GM18868 (cell line): ENCODE data around the gene TUBB4B.

Source experiments
- ATAC-seq: cut with Tn5 transposase; IDR thresholded peaks from one replicate; pipeline ENCODE4 v1.9.1; 2021; ENCODE audit warnings: mild to moderate bottlenecking, moderate library complexity; ENCODE audit not compliant: unreplicated experiment

TUBB4B gene

DNA sequence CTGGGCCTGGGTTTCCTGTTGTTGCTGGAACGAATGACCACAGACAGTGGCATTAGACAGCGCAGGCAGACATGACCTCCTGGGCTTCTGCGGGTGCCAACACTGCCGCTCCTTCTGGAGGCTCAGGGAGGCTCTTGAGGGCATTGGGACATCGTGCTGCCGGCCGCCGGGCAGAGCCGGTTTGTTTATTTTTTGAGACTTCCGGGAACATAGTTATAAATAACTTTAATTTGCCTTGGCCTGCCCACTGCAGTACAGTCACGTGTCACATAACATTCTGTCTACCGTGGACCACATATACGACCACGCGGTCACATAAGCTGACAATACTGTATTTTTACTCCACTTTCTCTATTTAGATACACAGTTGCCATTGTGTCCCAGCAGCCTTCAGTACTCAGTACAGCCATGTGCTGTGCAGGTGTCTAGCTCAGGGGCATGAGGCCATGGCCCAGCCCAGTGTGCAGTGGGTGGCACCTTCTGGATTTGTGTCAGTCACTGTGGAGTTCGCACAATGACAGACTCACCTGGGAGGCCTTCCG is 28.2 kb downstream of the TUBB4B start:
- ATAC-seq, result no peak

DNA sequence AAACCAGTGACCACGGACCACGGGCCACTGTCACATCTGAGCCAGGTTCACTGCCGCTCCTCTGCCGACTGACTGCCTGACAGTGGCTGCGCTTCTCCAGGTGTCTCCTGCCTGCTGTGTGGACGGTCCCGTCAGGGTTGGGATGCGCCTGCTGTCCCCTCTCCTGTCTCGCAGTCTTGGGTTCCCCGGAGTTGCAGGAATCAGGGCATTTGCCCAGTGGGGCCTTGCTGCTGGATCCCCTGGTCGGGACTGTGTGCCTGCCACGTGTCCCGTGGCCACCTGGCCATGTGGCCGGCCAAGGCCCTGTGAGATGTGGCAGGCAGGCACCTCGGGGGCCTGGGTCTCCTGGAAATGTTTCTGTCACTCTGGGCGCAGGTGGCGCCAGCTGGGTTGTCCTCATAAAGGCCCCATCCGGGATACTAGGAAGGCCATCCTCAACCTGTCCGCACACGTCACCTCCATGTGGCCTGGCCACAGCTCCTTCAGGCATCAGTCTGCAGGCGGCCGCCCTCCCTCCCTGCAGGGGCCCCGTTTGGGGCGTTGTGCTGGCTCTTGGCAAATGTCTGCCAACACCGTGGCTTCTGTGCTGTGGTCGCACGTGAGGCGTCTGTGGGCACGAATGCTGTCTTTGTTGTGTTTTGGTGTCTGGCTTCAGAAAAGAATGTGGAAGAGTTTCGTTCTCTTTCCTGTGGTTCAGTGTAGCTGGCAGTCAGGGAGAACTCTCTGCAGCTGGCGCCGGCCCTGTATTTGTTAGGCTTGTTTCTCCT is 30.0 kb downstream of the TUBB4B start:
- ATAC-seq, result no peak

DNA sequence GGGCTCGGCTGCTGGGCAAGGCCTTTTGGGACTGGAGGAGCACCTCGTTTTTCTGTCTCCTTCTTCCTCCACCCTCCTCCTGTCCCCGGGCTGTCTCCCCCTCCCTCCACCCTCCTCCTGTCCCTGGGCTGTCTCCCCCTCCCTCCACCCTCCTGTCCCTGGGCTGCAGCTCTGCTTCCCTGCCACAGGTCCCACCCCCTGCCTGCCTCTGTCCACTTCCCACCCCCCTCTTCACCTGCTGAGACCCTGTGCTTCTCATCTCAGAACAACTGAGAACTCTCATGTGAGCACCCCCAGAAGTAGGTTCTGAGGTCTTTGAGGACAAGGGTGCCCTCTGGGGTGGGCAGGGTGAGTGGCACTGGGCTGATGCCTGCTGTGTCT is 30.6 kb downstream of the TUBB4B start:
- no peak for ATAC-seq

DNA sequence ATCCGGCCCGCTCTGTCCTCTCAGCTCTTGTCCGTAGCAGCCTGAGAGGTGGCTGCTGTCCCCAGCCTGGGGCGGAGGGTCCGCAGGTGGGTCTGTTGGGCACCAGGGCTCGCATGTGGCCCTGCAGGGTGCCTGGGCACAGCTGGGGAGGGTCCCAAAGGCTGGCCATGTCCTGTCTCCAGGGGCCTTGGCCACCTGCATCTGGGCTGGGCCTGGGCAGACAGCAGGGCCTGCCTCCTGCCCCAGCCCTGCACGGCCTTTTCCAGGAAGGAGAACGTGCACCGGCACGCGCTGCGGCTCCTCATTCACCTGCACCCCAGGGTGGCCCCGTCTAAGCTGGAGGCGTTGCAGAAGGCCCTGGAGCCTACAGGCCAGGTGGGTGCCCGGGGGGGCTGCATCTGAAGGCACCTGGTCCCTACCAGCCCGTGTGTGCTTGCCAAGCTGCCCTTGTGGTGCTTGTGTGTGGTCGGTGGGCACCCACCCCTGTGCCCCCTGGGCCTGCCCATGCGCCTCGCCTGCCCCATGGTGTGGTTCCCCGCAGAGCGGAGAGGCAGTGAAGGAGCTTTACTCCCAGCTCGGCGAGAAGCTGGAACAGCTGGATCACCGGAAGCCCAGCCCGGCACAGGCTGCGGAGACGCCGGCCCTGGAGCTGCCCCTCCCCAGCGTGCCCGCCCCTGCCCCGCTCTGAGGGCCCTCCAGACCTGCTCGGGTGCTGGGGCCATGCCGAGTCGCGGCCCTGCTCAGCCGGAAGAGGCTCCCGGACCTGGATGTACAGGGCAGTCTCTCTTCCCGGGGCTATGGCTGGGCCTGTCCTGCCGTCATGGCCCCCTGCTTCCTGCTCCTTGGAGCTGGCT is 31.4 kb downstream of the TUBB4B start:
- no peak for ATAC-seq

DNA sequence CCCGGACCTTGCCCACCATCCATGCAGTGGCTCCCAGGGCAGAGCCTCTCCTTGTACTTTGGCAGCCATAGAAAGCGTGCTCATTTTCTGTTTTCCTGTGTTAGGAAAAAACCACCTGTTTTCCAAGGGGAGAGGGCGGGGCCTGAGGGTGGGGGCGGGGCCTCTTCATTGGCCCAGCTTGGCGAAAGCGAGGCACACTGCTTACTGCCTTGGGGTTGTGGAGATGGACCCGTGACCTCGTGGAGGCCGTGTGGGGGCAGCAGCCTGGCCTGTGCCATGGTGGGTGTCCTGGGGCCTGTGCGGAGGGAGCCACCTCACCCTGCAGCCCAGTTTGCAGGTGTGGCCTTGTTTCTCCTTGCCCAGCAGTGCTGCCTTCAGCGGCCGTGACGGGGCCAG is 32.0 kb downstream of the TUBB4B start:
- no peak for ATAC-seq

DNA sequence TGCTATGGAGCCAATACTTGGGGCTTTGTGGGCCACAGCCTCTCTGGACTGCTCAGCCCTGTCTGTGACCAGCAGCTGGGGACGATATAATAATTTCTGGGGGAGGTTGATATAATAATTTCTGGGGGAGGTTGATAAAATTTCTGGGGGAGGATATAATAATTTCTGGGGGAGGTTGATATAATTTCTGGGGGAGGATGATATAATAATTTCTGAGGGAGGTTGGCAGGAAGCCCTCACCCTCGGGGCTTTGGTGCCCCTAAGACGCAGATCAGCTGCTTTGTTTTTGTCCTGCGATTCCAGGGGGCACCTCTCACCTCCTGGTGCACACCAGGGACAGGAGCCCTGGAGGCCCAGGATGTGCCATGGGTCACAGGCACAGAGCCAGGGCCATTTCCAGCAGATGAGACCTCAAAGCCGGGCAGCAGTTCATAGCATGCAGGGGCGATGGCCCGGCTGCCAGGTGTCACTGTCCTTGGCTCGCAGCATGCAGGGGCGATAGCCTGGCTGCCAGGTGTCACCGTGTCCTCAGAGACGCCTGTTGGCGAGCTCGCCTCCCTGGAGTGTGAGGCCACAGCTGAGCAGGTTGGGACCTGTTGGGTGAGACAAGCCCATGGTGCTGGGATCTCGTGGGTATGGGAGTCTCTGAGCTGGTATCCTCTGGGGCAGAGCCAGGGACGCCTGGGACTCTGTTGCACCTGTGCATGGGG is 32.7 kb downstream of the TUBB4B start:
- ATAC-seq, result no peak

DNA sequence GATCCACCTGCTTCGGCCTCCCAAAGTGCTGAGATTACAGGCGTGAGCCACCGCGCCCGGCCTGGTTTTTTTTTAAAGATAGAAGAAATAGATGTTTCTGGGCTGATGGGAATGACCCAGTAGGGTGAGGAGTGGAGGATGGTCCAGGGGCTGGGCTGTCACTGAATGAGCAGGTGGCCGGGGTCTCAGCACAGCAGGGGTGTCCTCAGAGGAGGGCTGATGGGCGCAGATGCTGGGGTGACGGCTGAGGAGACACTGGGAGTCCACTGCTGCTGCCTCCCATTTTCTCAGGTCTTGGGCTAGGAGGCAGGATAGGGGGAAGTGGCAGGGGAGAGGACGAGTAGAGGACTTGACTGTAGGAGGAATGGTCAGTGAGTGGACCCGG is 34.1 kb downstream of the TUBB4B start:
- ATAC-seq, result no peak

DNA sequence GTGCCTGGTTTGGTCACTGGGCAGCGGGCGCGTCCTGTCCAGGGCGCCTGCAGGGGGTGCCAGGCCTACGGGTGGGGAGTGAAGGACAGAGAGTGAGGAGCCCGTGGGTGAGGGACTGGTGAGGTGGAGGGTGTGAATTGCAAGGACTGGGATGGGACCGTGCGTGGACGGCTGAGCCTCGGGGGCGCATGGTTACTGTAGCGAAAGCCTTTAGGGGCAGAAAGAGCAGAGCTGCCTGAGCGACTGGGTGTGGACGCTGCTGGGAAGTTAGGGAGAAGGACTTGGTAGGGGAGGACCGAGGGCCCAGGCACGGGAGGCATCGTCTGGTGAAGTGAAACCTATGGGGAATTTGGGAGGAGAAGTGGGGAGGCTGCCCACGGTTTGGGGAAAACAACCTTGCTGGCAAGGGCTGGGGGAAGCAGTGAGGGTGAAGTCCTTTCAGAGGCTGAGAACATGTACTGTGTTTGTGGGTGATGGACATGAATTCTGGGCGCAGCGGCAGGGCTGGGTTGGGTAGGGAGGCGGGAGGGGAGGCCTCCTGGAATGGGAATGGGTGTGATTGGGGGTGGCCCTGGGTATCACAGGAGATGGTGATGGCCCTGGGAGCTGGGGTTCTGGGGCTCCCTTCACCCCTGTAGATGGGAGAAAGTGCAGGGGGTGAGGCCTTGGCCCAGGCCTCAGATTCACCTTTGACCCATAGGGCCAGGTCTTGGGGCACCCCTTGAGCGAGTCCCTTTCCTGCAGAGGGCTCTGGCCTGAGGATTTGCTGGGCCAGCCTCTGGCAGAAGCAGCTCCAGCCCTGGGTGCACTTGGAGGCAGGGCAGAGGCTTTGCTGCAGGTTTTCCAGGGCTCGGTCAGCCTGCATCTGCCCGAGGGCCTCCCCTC is 34.7 kb downstream of the TUBB4B start:
- no peak for ATAC-seq

DNA sequence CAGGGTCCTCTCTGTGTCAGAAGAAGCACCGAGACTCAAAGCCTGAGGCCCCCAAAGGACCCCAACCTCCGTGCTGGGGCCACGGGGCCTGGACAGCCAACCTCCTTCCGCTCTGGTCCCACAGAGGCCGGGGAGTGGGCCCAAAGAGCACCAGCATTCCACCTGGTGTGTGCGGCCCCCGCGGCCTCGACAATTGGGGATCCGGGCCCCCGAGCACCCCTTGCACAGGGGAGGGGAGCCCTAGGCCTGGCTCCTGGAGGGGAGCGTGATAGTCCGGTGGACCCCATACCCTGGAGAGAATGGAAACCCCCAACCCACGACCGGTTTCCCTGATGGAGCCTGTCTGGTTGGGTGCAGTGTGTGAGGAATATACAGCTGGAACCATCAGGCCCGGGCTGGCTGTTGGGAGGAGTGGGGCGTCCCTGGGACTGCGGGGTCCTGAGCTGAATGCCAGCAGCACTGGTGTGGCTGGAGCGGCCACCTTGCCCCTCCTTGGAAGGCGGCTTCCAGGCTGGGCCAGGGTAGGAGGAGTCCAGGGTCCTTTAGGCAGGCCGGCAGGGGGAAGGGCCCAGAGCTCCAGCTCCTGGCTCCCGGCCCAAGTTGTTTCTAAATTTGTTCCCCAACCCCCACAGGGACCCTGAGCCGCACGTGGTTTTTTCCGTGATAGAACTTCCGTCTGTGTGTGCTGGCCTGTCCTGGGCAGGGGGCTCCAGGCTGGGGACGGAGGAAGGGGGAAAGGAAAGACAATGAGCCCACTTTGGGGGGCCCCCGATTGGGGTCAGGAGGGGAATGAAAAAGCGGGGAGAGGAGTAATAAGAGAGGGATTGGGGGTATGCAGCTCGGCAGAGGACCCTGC is 35.6 kb downstream of the TUBB4B start:
- ATAC-seq, result no peak

DNA sequence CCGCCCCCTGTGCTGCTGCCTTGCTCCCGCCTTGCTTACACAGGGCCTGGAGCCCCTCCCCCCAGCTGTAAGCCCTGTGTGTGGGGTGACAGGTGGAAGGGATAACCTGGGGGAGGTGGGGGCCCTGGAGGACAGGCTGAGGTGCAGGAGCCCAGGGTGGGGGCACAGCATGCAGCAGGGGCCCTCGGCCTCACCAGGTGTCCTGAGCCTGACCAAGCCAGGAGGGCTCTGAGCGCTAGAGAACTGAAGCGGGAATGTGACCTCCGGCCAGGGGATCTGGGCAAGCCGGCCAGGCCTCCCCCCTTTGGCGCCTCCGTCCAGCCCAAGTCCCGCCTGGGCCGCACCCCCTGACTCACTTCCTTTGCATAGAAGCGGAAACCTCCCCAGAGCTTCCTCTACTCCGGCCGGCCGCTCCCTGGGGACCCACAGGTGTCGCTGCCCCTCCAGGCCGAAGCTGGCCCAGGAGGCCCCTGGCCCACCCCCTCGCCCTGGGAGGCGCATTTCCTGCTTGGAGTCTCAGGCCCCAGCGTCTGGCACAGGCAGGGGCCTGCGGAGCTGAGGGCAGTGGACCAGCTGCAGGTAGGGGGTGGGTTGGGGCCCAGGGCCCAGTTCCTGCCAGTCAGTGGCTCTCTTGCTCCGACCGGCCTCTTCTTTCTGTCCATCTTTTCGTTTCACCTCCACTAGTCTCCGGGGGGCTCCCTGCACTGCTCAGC is 36.4 kb downstream of the TUBB4B start, which contains the start of gene TOR4A:
TSS of gene TOR4A (plus strand) at position 398 of the 713 bp plus-strand sequence. CDS start 964 bp downstream, outside the sequence.
- ATAC-seq, result peak; percentile 70

DNA sequence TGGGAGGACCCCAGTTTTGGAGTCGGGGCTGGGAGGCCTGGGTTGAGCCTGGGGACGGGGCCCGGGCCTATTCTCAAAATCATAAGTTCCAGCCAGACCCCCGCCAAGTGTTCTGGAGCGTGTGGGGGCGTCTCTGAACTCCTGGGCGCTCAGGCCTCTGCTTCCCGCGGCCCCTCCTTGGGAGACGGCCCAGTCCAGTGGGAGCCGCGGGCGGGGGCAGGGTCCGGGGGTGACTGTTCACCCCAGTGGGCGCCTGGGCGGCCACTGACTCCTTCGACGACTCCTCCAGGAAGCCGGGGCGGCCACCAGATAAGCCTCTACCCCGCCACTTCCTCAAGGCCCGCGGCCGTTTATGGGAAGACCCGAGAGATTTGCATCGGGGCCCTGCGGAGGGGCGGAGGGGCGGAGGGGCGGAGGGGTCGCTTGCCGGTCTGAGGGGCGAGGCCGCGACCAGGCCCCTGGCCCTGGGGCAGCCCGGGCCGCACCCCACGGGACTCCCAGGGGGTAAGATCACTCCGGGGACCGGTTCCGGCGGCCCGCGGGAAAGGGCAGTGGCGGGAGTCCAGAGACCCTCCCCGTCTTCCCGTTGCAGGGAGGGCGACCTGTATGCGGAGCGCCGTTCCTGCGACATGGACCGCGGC is 37.1 kb downstream of the TUBB4B start:
- peak; percentile 8 for ATAC-seq

DNA sequence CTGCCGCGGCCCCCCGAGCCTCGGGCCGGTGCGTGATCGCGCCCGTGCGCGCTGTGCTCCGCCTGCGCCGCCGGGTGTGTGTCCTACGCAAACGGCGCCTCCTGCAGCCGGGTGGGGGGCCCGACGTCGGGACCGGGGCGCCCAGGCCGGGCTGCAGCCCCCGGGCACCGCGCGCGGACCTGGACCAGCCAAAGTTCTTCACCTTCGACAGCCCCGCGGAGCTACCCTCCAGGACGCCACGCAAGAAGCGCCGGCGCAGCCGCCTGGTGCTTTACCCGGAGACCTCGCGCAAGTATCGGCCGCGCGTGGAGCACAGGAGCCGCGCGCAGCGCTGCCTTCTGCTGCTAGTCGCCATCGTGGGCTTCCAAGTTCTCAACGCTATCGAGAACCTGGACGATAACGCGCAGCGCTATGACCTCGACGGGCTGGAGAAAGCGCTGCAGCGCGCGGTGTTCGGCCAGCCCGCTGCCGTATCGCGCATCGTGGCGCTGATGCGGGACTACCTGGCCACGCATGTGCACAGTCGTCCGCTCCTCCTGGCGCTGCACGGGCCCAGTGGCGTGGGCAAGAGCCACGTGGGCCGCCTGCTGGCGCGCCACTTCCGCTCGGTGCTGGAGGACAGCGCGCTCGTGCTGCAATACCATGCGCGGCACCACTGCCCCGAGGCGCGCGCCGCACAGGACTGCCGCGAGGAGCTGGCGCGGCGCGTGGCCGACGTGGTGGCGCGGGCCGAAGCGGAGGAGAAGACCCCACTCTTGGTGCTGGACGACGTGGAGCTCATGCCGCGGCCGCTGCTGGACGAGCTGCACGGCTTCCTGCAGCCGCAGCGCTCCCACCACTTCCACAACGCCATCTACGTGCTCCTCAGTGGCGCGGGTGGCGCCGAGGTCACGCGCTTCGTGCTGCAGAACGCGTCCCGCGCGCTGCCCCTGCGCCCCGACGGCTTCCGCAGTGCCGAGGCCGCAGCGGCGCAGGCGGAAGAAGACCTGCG is 37.9 kb downstream of the TUBB4B start:
- no peak for ATAC-seq

DNA sequence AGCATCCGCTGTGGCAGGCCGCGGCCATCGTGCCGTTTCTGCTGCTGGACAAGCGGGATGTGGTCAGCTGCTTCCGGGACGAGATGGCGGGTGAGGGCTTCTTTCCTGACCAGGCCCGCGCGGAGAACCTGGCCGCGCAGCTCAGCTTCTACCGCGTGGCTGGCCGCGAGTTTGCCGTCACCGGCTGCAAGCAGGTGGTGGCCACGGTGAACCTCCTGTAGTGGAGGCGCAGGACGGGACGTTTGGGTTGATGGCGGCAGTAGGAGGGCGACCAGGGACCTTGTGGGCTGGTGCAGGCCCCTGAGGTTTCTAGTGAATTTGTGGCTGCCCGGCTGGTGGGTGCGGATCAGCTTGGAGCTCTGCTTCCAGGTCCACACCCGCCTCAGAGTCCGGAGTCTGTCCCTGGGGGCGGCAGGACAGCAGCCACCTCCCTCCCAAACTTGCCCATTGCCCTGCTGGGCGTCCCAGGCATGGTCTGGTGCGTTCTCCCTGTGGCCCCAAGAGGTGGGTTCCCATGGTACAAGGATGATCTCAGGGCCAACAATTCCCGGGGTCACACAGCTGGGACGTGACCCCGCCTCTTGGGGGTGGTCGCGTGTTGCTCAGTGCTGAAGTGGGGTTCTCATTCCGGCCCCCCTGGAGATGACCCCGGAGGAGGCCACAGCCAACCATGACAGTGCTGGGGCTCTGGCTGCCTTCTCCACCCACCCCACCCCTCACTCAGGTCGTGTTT is 38.8 kb downstream of the TUBB4B start:
- ATAC-seq, result no peak

DNA sequence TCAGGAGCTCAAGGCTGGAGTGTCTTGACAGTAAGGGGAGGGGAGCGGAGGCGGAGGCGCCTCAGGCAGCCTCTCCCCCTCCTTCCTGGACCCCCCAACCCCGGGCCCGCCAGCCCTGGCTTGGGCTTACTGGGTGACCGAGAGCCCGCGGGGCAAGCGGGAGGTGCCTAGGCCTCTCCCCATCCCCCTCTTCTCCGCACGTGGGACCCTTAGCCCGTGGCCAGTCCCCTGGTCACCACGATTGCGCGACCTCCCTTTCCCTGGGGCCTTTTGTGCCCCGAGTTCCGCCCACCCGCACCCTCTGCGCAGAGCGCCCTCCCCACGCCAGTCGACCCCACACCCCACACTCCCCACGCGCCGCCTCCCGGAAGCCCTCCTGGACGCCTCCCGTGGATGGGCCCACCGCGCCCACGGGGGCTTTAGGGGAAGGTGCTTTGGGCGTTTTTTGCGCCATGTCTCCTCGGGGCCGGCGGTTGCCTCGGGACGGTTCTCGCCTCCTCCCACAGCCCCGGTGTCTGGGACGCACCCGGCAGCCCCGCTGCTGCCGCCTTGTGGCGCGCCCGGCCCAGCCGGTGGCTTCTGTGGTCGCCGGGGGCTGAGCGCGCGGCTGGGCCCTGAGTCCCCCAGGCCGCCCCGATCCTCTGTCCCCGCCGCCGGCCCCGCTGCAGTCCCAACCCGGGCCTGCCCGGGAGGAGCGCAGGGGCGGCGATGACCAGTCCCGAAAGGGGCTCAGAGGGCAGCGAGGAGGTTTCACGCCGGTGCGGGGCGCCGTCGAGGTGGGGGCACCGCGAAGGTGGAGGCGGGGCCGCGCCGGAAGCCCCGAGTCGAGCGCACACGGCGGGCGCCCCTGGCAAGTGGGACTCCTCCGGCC is 39.6 kb downstream of the TUBB4B start:
- no peak for ATAC-seq

DNA sequence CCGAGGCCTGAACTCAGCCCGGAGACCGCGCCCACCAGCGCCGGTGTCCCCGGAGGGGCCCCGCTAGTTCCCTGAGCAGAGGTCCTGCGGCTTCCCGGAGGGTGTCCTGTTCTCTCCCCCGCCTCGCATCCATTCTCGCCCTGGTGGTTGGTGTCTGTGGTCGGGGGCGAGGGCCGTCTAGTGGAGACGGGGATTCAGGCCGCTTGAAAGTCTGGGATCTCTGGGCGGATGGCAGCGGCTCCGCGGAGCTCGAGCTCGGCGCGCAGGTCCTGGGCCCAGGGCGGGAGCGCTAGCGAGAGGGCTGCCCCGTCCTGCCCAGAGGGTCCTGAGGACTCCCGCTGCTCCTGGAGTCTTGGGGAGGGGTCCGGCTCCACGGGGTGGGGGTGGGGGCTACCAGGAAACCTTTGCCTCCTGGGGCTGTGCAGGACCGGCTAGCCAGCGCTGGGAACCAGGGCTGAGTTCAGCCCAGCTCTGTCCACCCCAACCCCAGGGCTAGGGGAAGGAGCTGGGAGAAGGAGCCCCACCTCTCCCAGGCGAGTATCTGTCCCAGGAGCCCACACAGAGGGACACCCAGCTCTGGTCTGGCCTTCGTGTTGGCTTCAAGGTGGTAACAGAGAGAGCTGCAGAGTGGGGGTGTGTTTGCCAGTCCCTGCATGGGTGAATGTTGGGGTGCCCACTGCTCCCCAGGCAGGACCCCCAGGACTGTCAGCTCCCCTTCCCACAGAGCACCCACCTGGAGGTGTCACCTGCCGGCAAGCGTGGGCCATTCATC is 40.4 kb downstream of the TUBB4B start:
- ATAC-seq, result no peak
